ENCODE measurements around the gene HNRNPCL4.
"Not testable (repeated sequence)": the region's sequence is repeated elsewhere in the genome, so short reads cannot be mapped to it uniquely, and the experiment has no call there.

Gene HNRNPCL4

GRCh38 chr1:13165531-13165930 lies at the start of gene HNRNPCL4:
TSS of gene HNRNPCL4 (minus strand) at chr1:13165631. CDS start at chr1:13165467, 164 bp downstream.
- not testable (repeated sequence) for DNase-seq

GRCh38 chr1:13208712-13209111 lies 43.3 kb upstream of the HNRNPCL4 start:
- DNase-seq: not testable (repeated sequence)

- DNase-seq: not testable (repeated sequence)
These were observed 35.9 kb upstream of the HNRNPCL4 start, which contains the start of gene PRAMEF13 for GRCh38 chr1:13201309-13201708. TSS of gene PRAMEF13 (minus strand) at chr1:13201409. CDS start at chr1:13199589, 1,820 bp downstream.

GRCh38 chr1:13171548-13171947 lies 6.1 kb upstream of the HNRNPCL4 start, which contains the start of gene PRAMEF9:
TSS of gene PRAMEF9 (plus strand) at chr1:13171848. CDS start at chr1:13175281, 3,433 bp downstream.
- not testable (repeated sequence) for DNase-seq

GRCh38 chr1:13155909-13156308 lies 9.5 kb downstream of the HNRNPCL4 start, which contains the start of gene PRAMEF26:
TSS of gene PRAMEF26 (minus strand) at chr1:13156009. CDS start at chr1:13153095, 2,914 bp downstream.
- not testable (repeated sequence) for DNase-seq

GRCh38 chr1:13116754-13117153 lies 48.7 kb downstream of the HNRNPCL4 start, which contains the start of gene HNRNPCL2:
TSS of gene HNRNPCL2 (minus strand) at chr1:13116854. CDS start at chr1:13116400, 454 bp downstream.
- not testable (repeated sequence) for DNase-seq
